ENCODE results near the gene LMOD3. TPM values are rescaled to one million over a fixed set of nuclear protein-coding genes. Genes with fewer than 3 reads are reported as not detected.
A peak's percentile ranks its signal among the peaks of the same experiment; 100 is the strongest.

Gene LMOD3
- total RNA-seq, 2 donors from 2014 or later, result 33.1 to 110 TPM

- H3K27ac ChIP-seq, result no peak overlapping the region
- peaks cover 0 to 7% of the 10 kb centered on the region in 2 donors for H3K4me1 ChIP-seq
Measured at GRCh38 chr3:69126216-69126615, 3.8 kb upstream of the LMOD3 start.

GRCh38 chr3:69121950-69122349 lies 445 bp downstream of the LMOD3 start:
- H3K27ac ChIP-seq, result peak overlapping the region; percentile 75
- H3K4me3 ChIP-seq, result peak overlapping the region; percentile 33 to 45
- no peak for DNase-seq (ENCODE audit: low spot score)

More at GRCh38 chr3:69126216-69126615, 3.8 kb upstream of the LMOD3 start:
- Histone ChIP-seq H3K9me3 (no peaks in the 10 kb centered on the region), H3K27me3 (no peaks in the 10 kb centered on the region), H3K4me3 (no peak overlapping the region), H3K36me3 (no peaks in the 10 kb centered on the region)
- DNase-seq (ENCODE audit: low spot score), result no peak
- TF ChIP-seq, protein P1, sequence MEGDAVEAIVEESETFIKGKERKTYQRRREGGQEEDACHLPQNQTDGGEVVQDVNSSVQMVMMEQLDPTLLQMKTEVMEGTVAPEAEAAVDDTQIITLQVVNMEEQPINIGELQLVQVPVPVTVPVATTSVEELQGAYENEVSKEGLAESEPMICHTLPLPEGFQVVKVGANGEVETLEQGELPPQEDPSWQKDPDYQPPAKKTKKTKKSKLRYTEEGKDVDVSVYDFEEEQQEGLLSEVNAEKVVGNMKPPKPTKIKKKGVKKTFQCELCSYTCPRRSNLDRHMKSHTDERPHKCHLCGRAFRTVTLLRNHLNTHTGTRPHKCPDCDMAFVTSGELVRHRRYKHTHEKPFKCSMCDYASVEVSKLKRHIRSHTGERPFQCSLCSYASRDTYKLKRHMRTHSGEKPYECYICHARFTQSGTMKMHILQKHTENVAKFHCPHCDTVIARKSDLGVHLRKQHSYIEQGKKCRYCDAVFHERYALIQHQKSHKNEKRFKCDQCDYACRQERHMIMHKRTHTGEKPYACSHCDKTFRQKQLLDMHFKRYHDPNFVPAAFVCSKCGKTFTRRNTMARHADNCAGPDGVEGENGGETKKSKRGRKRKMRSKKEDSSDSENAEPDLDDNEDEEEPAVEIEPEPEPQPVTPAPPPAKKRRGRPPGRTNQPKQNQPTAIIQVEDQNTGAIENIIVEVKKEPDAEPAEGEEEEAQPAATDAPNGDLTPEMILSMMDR (IDR thresholded peaks at IDR 0.05), result no peak

DNA sequence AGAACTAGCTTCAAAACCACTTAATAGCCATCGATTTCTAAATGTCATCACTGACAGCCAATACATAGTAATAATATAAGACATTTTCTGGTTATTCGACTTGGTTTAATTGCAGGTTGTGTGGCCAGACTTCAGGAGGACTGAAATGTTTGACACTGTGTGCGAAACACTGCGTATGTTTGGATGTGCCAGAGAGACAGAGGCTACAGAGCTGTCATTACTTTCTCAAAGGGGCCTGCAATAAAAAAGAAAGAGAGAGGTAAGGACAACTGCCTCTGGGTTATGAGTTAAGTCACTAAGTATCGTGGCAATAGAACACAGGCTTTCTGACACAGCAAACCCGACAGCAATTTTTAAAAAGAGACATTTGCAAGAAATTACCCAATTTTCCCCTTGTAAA lies 882 bp downstream of the LMOD3 start:
- H3K27me3 ChIP-seq, result no peaks in the 10 kb centered on the region
- TF ChIP-seq, protein P1 (IDR thresholded peaks at IDR 0.05), result no peak
- DNase-seq (ENCODE audit: low spot score), result no peak
- no peaks in the 10 kb centered on the region for H3K9me3 ChIP-seq
- no peaks in the 10 kb centered on the region for H3K36me3 ChIP-seq
- H3K27ac ChIP-seq, result peak overlapping the region; percentile 75
- peak overlapping the region; percentile 33 to 45 for H3K4me3 ChIP-seq
- H3K4me1 ChIP-seq, result peaks cover 0 to 7% of the 10 kb centered on the region in 2 donors

More at GRCh38 chr3:69121950-69122349, 445 bp downstream of the LMOD3 start:
- TF ChIP-seq, protein P1 (IDR thresholded peaks at IDR 0.05), result no peak
- no peaks in the 10 kb centered on the region for H3K9me3 ChIP-seq
- no peaks in the 10 kb centered on the region for H3K36me3 ChIP-seq
- peaks cover 0 to 7% of the 10 kb centered on the region in 2 donors for H3K4me1 ChIP-seq
- no peaks in the 10 kb centered on the region for H3K27me3 ChIP-seq

GRCh38 chr3:69120879-69121464 lies 1.4 kb downstream of the LMOD3 start:
- DNase-seq (ENCODE audit: low spot score), result peak; percentile 82
- no peaks in the 10 kb centered on the region for H3K9me3 ChIP-seq
- peaks cover 0 to 7% of the 10 kb centered on the region in 2 donors for H3K4me1 ChIP-seq
- peak overlapping the region; percentile 33 to 45 for H3K4me3 ChIP-seq
- TF ChIP-seq, protein P1 (IDR thresholded peaks at IDR 0.05), result peak; percentile 88 to 93
- H3K36me3 ChIP-seq, result no peaks in the 10 kb centered on the region
- H3K27ac ChIP-seq, result peak overlapping the region; percentile 75
- H3K27me3 ChIP-seq, result no peaks in the 10 kb centered on the region

DNA sequence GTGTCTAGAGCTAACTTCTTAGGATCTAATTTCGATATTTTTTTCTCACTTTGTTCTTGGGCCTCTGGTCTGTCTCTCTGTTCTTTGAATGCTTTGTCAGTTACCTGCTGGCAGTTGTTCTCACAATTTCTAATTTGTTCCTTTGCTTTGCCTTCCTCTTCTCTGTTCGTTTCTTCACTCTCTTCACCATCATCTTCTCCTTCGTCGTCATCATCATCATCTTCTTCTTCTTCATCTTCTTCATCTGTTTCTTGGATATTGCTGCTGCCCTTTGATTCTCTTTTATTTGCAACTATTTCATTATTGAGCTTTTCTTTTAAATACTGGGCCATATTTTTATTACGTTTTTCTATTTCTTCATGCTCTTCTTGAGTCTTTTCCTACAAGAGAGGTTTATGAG lies 2.7 kb downstream of the LMOD3 start:
- DNase-seq (ENCODE audit: low spot score), result no peak
- H3K9me3 ChIP-seq, result no peaks in the 10 kb centered on the region
- H3K36me3 ChIP-seq, result no peaks in the 10 kb centered on the region
- H3K4me3 ChIP-seq, result no peak overlapping the region
- H3K27ac ChIP-seq, result no peak overlapping the region
- H3K4me1 ChIP-seq, result peaks cover 0 to 7% of the 10 kb centered on the region in 2 donors
- TF ChIP-seq, protein P1 (IDR thresholded peaks at IDR 0.05), result no peak
- no peaks in the 10 kb centered on the region for H3K27me3 ChIP-seq

GRCh38 chr3:69119138-69119537 lies 3.3 kb downstream of the LMOD3 start:
- H3K4me1 ChIP-seq, result peaks cover 0 to 9% of the 10 kb centered on the region in 2 donors
- H3K36me3 ChIP-seq, result no peaks in the 10 kb centered on the region
- no peaks in the 10 kb centered on the region for H3K27me3 ChIP-seq
- H3K4me3 ChIP-seq, result no peak overlapping the region
- H3K9me3 ChIP-seq, result no peaks in the 10 kb centered on the region
- TF ChIP-seq, protein P1 (IDR thresholded peaks at IDR 0.05), result no peak
- H3K27ac ChIP-seq, result no peak overlapping the region
- no peak for DNase-seq (ENCODE audit: low spot score)
